ENCODE data around the gene TFPI.

The TFPI gene

DNA sequence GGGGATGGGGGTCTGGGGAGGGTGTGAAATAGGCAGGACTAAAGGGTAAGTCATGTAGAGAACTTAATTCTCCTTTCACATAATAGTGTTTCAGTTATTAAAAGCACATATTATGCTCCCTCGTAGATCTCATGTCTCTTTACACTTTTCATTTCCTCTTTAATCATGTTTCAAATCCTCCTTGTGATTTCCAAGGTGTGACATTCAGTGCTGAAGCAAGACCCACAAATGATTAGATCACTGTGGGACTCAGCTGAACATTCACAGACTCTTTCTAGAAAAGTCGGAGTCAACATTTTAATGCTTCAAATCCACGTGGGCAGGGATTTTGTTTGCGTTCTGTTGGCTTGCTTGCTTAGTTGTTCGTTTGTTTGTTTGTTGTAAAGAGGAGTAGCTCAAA lies 71.4 kb downstream of the TFPI start:
- DNase-seq (ENCODE audit: low spot score in 2 of 2) (no peak), ATAC-seq (no peak)
- H3K36me3 Mint-ChIP-seq: no peaks in the 10 kb centered on the region
- no peak overlapping the region for H3K4me3 Mint-ChIP-seq
- no peaks in the 10 kb centered on the region for H3K4me1 Mint-ChIP-seq
- no peak overlapping the region for H3K27ac Mint-ChIP-seq
- no peaks in the 10 kb centered on the region for H3K9me3 Mint-ChIP-seq

DNA sequence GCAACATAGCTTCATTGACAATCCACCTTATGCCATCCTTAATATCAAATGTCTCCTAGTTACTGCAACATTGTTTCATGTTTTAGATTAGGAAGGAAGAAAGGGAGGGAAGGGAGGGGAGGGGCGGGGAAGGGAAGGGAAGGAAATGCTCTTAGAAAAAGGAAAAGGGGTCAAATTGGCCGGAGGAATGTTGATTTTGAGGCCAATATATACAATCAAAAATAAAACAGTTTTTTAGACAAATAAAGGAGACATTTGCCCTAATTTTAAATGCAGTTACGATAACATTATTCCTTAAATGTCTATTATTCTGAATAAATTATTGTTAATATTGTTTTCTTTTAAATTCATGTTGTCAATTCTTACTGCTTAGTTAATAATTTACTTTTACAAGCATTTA lies 72.7 kb downstream of the TFPI start:
- DNase-seq (ENCODE audit: low spot score in 2 of 2): no peak
- Mint-ChIP-seq H3K9me3 (no peaks in the 10 kb centered on the region), H3K4me1 (no peaks in the 10 kb centered on the region), H3K4me3 (no peak overlapping the region), H3K36me3 (no peaks in the 10 kb centered on the region), H3K27ac (no peak overlapping the region)
- ATAC-seq: no peak

DNA sequence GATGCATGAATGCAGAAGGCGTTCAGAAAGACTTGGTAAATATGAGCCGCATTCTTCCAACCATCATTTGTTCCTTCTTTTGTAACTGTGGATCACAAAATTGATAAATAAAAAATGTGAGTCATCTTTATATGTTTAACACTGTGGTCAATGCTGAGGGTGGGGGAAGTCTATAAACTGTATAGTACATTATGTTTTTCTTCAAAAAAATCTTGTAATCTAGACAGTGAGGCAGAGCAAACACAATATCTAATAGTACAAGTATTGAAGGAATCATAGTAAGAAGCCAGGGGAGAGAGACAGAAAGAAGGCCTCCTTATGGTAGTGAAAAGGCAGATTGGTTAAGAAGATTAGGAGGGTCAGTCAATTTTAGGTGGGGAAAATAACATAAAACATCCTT lies 75.5 kb downstream of the TFPI start:
- Mint-ChIP-seq H3K4me3 (no peak overlapping the region), H3K4me1 (no peaks in the 10 kb centered on the region), H3K36me3 (no peaks in the 10 kb centered on the region), H3K27ac (no peak overlapping the region), H3K9me3 (peaks cover under 1% of the 10 kb centered on the region)
- ATAC-seq (no peak), DNase-seq (ENCODE audit: low spot score in 2 of 2) (no peak)

DNA sequence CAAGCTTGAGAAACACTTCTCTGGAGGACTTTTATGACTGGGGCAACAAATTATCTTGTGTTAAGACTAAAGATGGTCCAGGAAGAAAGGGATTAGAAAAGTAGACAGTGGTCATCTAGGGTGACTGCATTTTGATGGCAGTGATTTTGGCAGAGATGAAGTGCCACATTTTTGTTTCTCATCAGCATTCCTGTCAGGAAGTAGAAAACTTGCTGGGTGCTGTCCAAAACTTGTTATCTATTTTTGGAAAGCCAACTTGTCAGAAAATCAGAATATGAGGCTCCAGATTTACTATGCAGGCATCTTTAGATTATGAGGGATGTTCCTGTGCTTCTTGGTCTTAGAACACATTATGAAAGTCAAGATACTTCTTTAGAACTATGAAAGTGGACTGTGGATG lies 77.2 kb downstream of the TFPI start:
- no peak for DNase-seq (ENCODE audit: low spot score in 2 of 2)
- no peak overlapping the region for H3K4me3 Mint-ChIP-seq
- no peak for ATAC-seq
- H3K9me3 Mint-ChIP-seq: peaks cover 4% of the 10 kb centered on the region
- no peak overlapping the region for H3K27ac Mint-ChIP-seq
- H3K36me3 Mint-ChIP-seq: no peaks in the 10 kb centered on the region
- H3K4me1 Mint-ChIP-seq: no peaks in the 10 kb centered on the region

DNA sequence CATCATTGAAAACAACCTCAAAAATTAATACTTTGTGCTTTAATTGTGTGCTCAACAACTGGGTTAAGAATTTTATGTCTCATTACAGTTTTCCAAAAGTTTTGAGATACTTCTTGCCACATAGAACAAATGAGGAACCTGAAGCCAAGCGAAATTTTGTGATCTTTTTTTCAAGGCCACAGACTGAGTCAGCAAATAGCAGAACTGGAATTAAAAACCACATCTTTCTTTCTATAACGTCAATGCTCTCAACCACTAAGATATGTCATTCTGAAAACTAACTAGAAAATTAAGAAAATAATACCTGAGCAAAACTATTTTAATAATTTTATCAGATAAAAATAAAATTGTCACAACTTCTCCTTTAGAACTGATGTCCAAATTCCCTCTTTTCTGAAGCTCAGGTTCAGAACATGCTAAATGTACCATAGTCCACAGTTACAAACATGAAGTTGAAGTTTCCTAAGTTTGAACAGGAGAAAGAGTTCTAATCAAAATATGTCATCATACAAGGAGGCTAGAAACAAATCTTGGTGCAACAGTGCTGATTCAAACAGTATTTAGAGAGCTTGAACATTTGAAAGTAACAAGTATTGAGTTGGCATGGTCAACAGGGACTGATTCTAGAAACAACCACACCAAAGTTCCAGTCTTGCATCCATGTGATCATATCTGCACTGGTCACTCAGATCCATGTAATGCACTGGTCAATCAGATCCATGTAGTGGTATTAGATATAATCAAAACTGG lies 78.6 kb downstream of the TFPI start:
- no peaks in the 10 kb centered on the region for H3K36me3 Mint-ChIP-seq
- ATAC-seq (no peak), DNase-seq (ENCODE audit: low spot score in 2 of 2) (no peak)
- H3K4me1 Mint-ChIP-seq: no peaks in the 10 kb centered on the region
- H3K27ac Mint-ChIP-seq: no peak overlapping the region
- H3K4me3 Mint-ChIP-seq: no peak overlapping the region
- peaks cover 4% of the 10 kb centered on the region for H3K9me3 Mint-ChIP-seq

DNA sequence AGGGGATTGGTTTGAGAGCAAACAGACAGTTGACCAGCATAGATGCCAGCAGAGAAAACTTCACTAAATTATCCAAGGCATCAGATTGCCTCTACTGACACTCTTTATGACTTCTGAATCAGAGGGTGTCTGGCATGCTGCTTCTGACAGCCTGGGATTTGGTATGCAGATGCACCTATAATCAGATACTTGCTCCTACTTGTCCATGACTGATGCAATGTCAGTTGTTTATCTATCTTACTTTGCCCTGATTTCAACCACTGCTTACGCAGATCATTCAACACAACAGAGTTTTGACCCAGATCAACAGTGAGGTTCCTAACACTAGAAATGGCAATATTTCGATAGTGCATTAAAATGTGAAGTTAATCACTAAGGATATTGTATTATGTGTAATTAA lies 83.5 kb downstream of the TFPI start:
- ATAC-seq: no peak
- Mint-ChIP-seq H3K4me1 (no peaks in the 10 kb centered on the region), H3K4me3 (no peak overlapping the region), H3K27ac (no peak overlapping the region), H3K9me3 (peaks cover 8% of the 10 kb centered on the region), H3K36me3 (no peaks in the 10 kb centered on the region)
- DNase-seq (ENCODE audit: low spot score in 2 of 2): no peak

DNA sequence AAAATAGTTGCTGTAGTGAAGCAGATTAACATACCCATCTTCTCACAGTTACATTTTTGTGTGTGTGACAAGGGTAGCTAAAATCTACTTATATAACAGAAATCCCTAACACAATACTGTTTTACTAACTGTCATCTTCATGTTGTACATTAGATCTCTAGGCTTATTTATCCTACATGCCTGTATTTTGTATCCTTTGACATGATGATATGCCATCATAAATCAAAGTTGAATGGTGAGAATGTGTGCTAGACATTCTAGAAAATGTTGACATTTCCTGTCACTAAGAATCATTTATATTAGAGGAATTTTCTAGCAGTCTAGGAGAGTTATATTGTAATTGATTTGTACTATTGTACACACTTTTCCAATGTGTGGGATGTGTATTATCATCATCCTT lies 84.7 kb downstream of the TFPI start:
- no peaks in the 10 kb centered on the region for H3K36me3 Mint-ChIP-seq
- no peak for DNase-seq (ENCODE audit: low spot score in 2 of 2)
- ATAC-seq: no peak
- no peaks in the 10 kb centered on the region for H3K4me1 Mint-ChIP-seq
- no peak overlapping the region for H3K4me3 Mint-ChIP-seq
- no peak overlapping the region for H3K27ac Mint-ChIP-seq
- H3K9me3 Mint-ChIP-seq: peaks cover 8% of the 10 kb centered on the region

DNA sequence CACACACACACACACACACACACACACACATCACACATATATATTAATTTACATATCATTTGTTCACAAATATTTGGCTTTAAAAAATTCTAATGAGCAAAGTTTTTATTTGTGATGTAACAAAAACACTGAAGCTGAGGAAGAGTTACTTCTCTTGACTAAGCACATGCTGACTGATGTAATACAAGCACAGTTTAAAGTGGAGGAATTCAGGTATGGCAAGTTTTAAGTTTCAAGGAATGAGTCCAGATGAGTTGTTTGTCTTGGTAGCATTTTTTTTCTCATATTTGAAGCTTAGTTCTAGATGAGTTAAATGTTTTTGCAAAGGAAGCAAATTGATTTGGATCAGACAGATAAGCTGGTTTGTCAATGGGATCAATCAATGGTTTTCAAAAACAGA lies 86.0 kb downstream of the TFPI start:
- Mint-ChIP-seq H3K27ac (no peak overlapping the region), H3K36me3 (no peaks in the 10 kb centered on the region), H3K4me3 (no peak overlapping the region), H3K9me3 (peaks cover 7% of the 10 kb centered on the region), H3K4me1 (no peaks in the 10 kb centered on the region)
- DNase-seq (ENCODE audit: low spot score in 2 of 2) (no peak), ATAC-seq (no peak)

DNA sequence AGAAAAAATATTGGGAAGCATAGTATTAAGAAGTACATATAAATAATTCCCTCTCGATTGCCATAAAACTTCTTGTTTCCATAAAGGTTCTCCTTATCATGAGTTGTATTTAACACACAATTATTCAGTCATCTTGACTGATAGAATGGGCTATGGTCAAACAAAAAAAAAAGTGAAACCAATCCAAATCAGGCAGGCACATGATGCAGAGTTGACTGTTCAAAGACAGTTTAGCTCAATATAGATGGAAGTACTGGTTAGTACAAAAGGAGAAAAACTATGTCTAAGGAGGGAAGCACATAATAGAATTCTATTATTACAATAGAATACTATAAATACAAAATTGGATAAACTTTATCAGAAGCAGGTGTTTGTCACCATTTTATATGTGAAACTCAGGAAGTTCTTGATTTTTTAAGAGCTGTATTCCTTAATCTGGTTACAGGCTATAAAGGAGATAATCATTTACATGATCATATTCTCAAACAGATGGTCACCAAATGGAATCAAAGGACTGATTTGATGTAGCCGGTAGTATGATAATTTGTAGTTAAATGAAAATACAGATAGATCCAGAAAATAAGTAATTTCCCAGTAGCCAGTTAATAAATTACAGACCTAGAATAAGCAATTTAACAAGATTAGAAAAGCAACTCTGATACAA lies 88.0 kb downstream of the TFPI start:
- DNase-seq (ENCODE audit: low spot score in 2 of 2) (no peak), ATAC-seq (no peak)
- H3K4me1 Mint-ChIP-seq: no peaks in the 10 kb centered on the region
- no peak overlapping the region for H3K27ac Mint-ChIP-seq
- H3K9me3 Mint-ChIP-seq: peaks cover 10% of the 10 kb centered on the region
- no peaks in the 10 kb centered on the region for H3K36me3 Mint-ChIP-seq
- no peak overlapping the region for H3K4me3 Mint-ChIP-seq

DNA sequence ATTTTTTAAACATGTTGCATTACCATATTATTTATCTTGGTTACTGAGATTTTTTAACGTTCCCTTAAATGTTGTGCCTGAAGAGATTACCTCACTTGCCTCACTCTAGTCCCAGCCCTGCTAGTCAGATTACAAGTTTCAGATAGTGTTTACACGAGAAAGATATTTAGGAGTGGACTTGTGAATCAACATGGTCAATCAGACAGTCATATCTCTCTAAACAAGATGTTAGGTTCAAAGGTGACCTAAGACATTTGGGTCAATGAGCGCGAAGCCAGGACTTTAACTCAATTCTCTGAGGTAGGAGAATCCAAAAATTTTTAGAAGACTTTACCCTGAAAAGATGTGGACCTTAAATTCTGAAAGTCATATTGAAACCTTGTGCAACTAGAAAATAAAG lies 91.4 kb downstream of the TFPI start:
- peaks cover 7% of the 10 kb centered on the region for H3K9me3 Mint-ChIP-seq
- H3K27ac Mint-ChIP-seq: no peak overlapping the region
- H3K36me3 Mint-ChIP-seq: no peaks in the 10 kb centered on the region
- H3K4me3 Mint-ChIP-seq: no peak overlapping the region
- no peaks in the 10 kb centered on the region for H3K4me1 Mint-ChIP-seq
- DNase-seq (ENCODE audit: low spot score in 2 of 2) (no peak), ATAC-seq (no peak)

DNA sequence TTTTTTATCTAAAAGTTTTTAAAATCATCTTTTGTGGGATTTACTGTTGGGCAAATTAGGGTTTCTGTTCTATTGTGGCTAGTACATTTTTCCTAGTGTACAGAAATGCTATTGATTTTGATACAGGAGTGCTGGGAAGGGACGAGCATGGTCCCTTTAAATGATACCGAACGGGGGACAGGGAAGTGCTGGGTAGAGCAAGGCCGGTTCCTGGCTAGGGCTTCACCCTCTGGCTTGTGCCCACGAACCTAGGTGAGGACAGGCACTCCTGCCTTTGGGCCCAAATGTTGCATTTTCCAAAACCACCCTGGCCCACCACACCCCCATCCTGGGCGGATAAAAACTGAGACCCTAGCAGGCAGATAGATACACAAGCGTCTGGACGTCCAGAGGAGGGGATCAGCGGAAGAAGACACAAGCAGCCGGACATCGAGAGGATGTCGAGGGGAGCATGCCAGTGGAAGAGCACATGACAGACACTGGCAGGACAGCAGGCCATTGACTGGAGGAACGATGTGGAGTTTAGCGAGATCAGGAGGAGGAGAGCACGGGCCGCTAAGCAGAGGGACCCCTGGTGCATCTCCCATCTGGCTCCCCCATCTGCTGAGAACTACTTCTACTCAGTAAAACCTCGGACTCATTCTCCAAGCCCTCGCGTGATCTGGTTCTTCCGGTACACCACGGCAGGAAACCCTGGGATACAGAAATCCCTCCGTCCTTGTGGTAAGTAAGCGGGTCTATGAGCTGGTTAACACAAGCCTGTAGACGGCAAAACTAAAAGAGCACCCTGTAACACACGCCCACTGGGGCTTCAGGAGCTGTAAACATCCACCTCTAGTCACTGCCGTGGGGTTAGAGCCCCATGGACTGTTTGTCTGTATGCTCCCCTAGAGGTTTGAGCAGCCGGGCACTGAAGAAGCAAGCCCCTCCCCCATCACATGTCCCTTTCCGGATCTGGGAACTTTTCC lies 92.7 kb downstream of the TFPI start:
- ATAC-seq: no peak

DNA sequence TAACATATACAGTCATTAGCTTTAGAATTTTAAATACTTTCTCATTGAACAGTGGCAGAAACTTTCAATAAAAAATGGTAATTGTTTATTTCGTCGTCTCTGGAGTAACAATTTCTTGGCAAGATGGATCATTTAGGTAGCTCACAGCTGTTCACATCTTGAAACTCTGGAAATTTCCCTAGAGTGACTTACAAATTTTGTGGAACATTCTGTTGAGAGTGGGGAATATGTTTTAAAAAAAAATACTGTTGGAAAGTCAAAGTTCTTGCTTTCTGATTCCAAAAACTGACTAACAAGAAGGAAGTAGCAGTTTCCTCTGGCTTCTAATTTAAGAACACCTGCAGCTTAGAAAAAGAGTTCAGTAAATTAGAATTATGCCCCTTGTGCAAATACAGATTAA lies 95.0 kb downstream of the TFPI start:
- ATAC-seq: no peak
- DNase-seq (ENCODE audit: low spot score in 2 of 2): no peak
- H3K4me3 Mint-ChIP-seq: no peak overlapping the region
- H3K27ac Mint-ChIP-seq: no peak overlapping the region
- H3K9me3 Mint-ChIP-seq: peaks cover 9% of the 10 kb centered on the region
- H3K4me1 Mint-ChIP-seq: no peaks in the 10 kb centered on the region
- no peaks in the 10 kb centered on the region for H3K36me3 Mint-ChIP-seq

More for the DNA sequence above, 92.7 kb downstream of the TFPI start:
- H3K4me1 Mint-ChIP-seq: no peaks in the 10 kb centered on the region
- H3K9me3 Mint-ChIP-seq: peaks cover 7% of the 10 kb centered on the region
- no peaks in the 10 kb centered on the region for H3K36me3 Mint-ChIP-seq
- no peak overlapping the region for H3K4me3 Mint-ChIP-seq
- no peak overlapping the region for H3K27ac Mint-ChIP-seq
- no peak for DNase-seq (ENCODE audit: low spot score in 2 of 2)

DNA sequence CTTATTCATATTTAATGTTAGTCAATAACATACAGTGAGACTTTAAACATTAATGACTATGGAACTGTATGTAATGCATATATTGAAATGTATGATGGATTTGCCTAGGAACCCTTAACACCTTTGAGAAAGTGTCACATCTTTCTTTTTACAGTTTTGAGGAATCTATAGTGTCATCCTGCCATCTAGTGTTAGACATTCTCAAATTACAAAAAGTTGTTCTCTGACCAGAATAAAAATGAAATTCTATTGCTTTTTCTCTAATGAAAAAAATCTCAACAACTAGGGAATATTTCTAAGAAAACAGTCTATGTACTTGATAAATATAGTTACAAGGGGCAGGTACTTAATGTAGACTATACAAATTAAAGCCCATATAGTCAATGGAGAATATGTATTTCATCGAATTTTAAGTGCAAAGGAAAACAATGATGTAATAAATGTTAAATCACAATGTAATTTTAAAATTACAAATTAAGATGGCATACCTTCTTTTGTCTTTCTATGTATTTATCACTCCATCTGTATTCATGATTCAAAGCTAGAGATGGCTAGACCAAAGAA lies 101.1 kb downstream of the TFPI start:
- Mint-ChIP-seq H3K9me3 (peaks cover 5% of the 10 kb centered on the region), H3K4me3 (no peak overlapping the region), H3K27ac (no peak overlapping the region), H3K4me1 (no peaks in the 10 kb centered on the region), H3K36me3 (no peaks in the 10 kb centered on the region)
- no peak for ATAC-seq
- no peak for DNase-seq (ENCODE audit: low spot score in 2 of 2)

DNA sequence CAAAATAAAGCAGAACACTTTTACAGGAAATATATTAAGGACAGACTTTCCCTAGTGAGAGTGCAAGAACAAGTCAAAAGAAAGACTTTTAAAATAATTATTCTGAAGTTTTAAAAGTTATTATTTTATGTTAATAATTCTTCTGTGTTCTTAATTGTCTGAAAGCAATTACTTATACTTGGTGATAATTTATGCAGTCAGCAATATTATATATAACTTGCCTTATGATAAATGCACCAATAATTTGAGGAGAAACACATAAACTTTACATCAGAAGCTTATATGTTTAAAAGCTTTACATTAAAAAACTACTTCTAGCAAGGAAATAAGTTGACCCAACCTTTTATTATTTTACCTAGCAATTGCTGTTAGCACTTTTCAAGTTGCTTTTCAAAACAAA lies 102.7 kb downstream of the TFPI start:
- no peak for ATAC-seq
- H3K9me3 Mint-ChIP-seq: peaks cover 5% of the 10 kb centered on the region
- H3K4me3 Mint-ChIP-seq: no peak overlapping the region
- no peaks in the 10 kb centered on the region for H3K4me1 Mint-ChIP-seq
- no peak overlapping the region for H3K27ac Mint-ChIP-seq
- no peak for DNase-seq (ENCODE audit: low spot score in 2 of 2)
- H3K36me3 Mint-ChIP-seq: no peaks in the 10 kb centered on the region

DNA sequence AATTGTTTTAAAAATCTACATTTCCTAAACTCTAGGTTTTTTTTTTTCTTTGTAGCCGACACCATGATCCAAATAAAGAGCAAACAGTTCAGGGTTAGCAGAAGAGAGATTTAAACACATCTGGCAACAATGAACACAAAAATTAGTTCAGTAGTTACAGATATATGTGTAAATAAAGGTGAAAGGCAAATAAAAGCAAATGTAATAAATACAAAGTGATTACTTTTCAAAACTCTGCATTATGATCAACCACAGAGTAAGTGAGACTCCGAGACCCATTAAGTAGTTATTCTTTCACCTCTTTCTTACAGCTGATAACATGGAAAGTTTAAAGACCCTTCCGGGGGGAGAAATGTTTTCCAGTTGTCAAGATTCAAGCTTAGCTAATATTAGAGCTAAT lies 106.9 kb downstream of the TFPI start:
- no peak overlapping the region for H3K27ac Mint-ChIP-seq
- peaks cover 2% of the 10 kb centered on the region for H3K9me3 Mint-ChIP-seq
- H3K36me3 Mint-ChIP-seq: no peaks in the 10 kb centered on the region
- no peaks in the 10 kb centered on the region for H3K4me1 Mint-ChIP-seq
- no peak for ATAC-seq
- H3K4me3 Mint-ChIP-seq: no peak overlapping the region
- DNase-seq (ENCODE audit: low spot score in 2 of 2): no peak

Data from stimulated activated effector memory CD8-positive, alpha-beta T cell treated with anti-CD3 and anti-CD28 coated beads, Interleukin-12 subunit alpha, Interleukin-12 subunit beta, amount 100 ng/mL, for 72 hours (primary cell).